HepG2 (cell line): ENCODE measurements around the gene PACS1. TPM values are rescaled to one million over a fixed set of nuclear protein-coding genes. Genes with fewer than 3 reads are reported as not detected.

ENCODE experiments used
- ATAC-seq: fragments of 200-7000 bp; cut with Tn5 transposase; 3 replicates; pipeline ENCODE4 v1.9.1; 2020; ENCODE audit warnings: mild to moderate bottlenecking, moderate library complexity
- BruUV-seq: library from RNA; stranded (reverse); fragments of 400-500 nt; replicated peaks from 2 replicates; lab custom pipeline; 2021; lab: Mats Ljungman, UMichigan
- CTCF ChIA-PET: fragments of 300-600 bp; formaldehyde crosslinking; extraction: SDS; loops from one replicate; lab custom pipeline; 2021; ENCODE audit warnings: low total read pairs, inconsistent platforms, low intra/inter-chr PET ratio; lab: Yijun Ruan, JAX
- POLR2A ChIA-PET: fragments of 350-600 bp; sonication (Branson Sonifier 250); formaldehyde crosslinking; loops from one replicate; lab custom pipeline; 2020; ENCODE audit warnings: antibody characterized with exemption, inconsistent platforms; lab: Yijun Ruan, JAX
- DNase-seq: peaks from one replicate; pipeline ENCODE4 v3.0.0-alpha.2; 2015; ENCODE audit warnings: low spot score
- FAIRE-seq: peaks from 3 replicates; lab custom pipeline; 2011; peaks lifted over from hg19 to GRCh38; lab: Jason Lieb, UNC
- H2AFZ ChIP-seq: one replicate; pipeline ENCODE4 v1.6.1; 2011; ENCODE audit warnings: low read length, inconsistent platforms
- H3K27ac ChIP-seq: fragments of 300-600 bp; 3 replicates; pipeline ENCODE4 v1.8.0; 2011; ENCODE audit warnings: mixed run types, mild to moderate bottlenecking, mixed read lengths, low read length, inconsistent platforms; ENCODE audit not compliant: insufficient read depth; ENCODE audit errors: extremely low read length
- H3K27me3 ChIP-seq, 2 experiments: fragments of 200-600 bp in 1 of 2; 2 replicates in 1 of 2; 3 replicates in 1 of 2; pipeline versions ENCODE4 v1.6.0 to v1.8.0; 2011; ENCODE audit warnings: low read length in 2 of 2, mild to moderate bottlenecking in 2 of 2, moderate library complexity in 2 of 2, inconsistent platforms in 1 of 2; ENCODE audit not compliant: insufficient read depth in 2 of 2, control insufficient read depth in 1 of 2
- H3K36me3 ChIP-seq, 2 experiments: fragments of 200-600 bp in 1 of 2; replicated peaks in 1 of 2; 2 replicates in 1 of 2; 3 replicates in 1 of 2; pipeline versions ENCODE4 v1.5.1 to v1.8.0; 2011; ENCODE audit warnings: low read length in 2 of 2, inconsistent platforms in 1 of 2; ENCODE audit not compliant: insufficient read depth in 2 of 2, control insufficient read depth in 1 of 2
- H3K4me1 ChIP-seq: 2 replicates; pipeline ENCODE4 v1.5.1; 2012; ENCODE audit warnings: low read length, inconsistent platforms; ENCODE audit not compliant: insufficient read depth
- H3K4me2 ChIP-seq: 2 replicates; pipeline ENCODE4 v1.6.0; 2011; ENCODE audit warnings: low read depth, low read length, inconsistent platforms
- H3K4me3 ChIP-seq, 3 experiments: fragments of 200-600 bp in 1 of 3; sonication (generic), shearing (Covaris generic) in 1 of 3; replicated peaks in 1 of 3; 2 replicates each; pipeline ENCODE4 v1.5.1; 2011 to 2016; ENCODE audit warnings: low read length in 3 of 3, inconsistent platforms in 2 of 3, low read depth in 2 of 3, mild to moderate bottlenecking in 2 of 3, control low read depth in 1 of 3, mixed read lengths in 1 of 3; ENCODE audit not compliant: insufficient read depth in 1 of 3
- H3K79me2 ChIP-seq: one replicate; pipeline ENCODE4 v1.6.1; 2011; ENCODE audit warnings: low read length, inconsistent platforms; ENCODE audit not compliant: insufficient read depth
- H3K9ac ChIP-seq: 2 replicates; pipeline ENCODE4 v1.6.0; 2011; ENCODE audit warnings: mild to moderate bottlenecking, low read depth, low read length, inconsistent platforms; ENCODE audit not compliant: insufficient read depth
- H3K9me3 ChIP-seq: 2 replicates; pipeline ENCODE4 v1.5.1; 2012; ENCODE audit warnings: mild to moderate bottlenecking, low read length
- H4K20me1 ChIP-seq: 2 replicates; pipeline ENCODE4 v1.6.0; 2011; ENCODE audit warnings: inconsistent platforms, mild to moderate bottlenecking, low read length, moderate library complexity; ENCODE audit not compliant: insufficient read depth
- ATF6 ChIP-seq: sonication (generic); formaldehyde crosslinking; conservative IDR thresholded peaks from 2 replicates; pipeline ENCODE4 v1.4.0; 2020; ENCODE audit warnings: missing genetic modification reagents
- BRCA1 ChIP-seq: sonication (generic); formaldehyde crosslinking; IDR thresholded peaks from 2 replicates; pipeline ENCODE4 v1.4.0; 2020; ENCODE audit warnings: missing genetic modification reagents
- CENPBD1 ChIP-seq: sonication (generic); formaldehyde crosslinking; IDR thresholded peaks from 2 replicates; pipeline ENCODE4 v1.8.0; 2022; ENCODE audit warnings: missing genetic modification reagents, low read depth, mild to moderate bottlenecking, borderline replicate concordance
- FOXO1 ChIP-seq: sonication (generic); formaldehyde crosslinking; IDR thresholded peaks from 2 replicates; pipeline ENCODE4 v1.4.0; 2020; ENCODE audit warnings: missing genetic modification reagents
- HDAC6 ChIP-seq: fragments of 200-600 bp; sonication (generic); IDR thresholded peaks from 2 replicates; pipeline ENCODE4 v1.7.0; 2017; ENCODE audit warnings: mild to moderate bottlenecking, antibody characterized with exemption, low read length, low read depth
- KLF11 ChIP-seq: IDR thresholded peaks from 2 replicates; pipeline ENCODE4 v1.6.1; 2016; ENCODE audit warnings: missing compliant biosample characterization
- NCOA5 ChIP-seq: sonication (generic); formaldehyde crosslinking; IDR thresholded peaks from 2 replicates; pipeline ENCODE4 v1.4.0; 2020; ENCODE audit warnings: missing genetic modification reagents
- SMAD3 ChIP-seq: sonication (generic); formaldehyde crosslinking; IDR thresholded peaks from 2 replicates; pipeline ENCODE4 v1.4.0; 2020; ENCODE audit warnings: missing genetic modification reagents
- THAP7 ChIP-seq: sonication (generic); formaldehyde crosslinking; IDR thresholded peaks from 2 replicates; pipeline ENCODE4 v1.8.1; 2023; ENCODE audit warnings: mild to moderate bottlenecking, missing genetic modification reagents
- ZBTB1 ChIP-seq: sonication (generic); formaldehyde crosslinking; IDR thresholded peaks from 2 replicates; pipeline ENCODE4 v1.4.0; 2020; ENCODE audit warnings: missing genetic modification reagents, borderline replicate concordance
- ZNF205 ChIP-seq: IDR thresholded peaks from 2 replicates; pipeline ENCODE4 v1.6.1; 2018; ENCODE audit warnings: missing biosample characterization, missing genetic modification reagents
- ZNF230 ChIP-seq: sonication (generic); formaldehyde crosslinking; IDR thresholded peaks from 2 replicates; pipeline ENCODE4 v1.4.0; 2020; ENCODE audit warnings: mild to moderate bottlenecking, missing genetic modification reagents
- ZNF407 ChIP-seq: sonication (generic); formaldehyde crosslinking; IDR thresholded peaks from one replicate; pipeline ENCODE4 v1.5.1; 2020; ENCODE audit warnings: mild to moderate bottlenecking, missing genetic modification reagents; ENCODE audit errors: not compliant biosample characterization
- ZNF616 ChIP-seq: sonication (generic); formaldehyde crosslinking; IDR thresholded peaks from 2 replicates; pipeline ENCODE4 v1.5.0; 2020; ENCODE audit warnings: low read depth, mild to moderate bottlenecking, missing genetic modification reagents
- ZSCAN25 ChIP-seq: sonication (generic); formaldehyde crosslinking; IDR thresholded peaks from 2 replicates; pipeline ENCODE4 v1.8.0; 2022; ENCODE audit warnings: mild to moderate bottlenecking, missing genetic modification reagents
- WGBS: methylation state at CpG from one replicate; pipeline ENCODE4 v1.1.6; 2017; ENCODE audit warnings: low lambda C conversion rate; 5-methylcytosine and 5-hydroxymethylcytosine counted together
- in situ Hi-C: cut with HindIII; loops from 2 replicates; pipeline ENCODE4 v1.10.0; 2017; ENCODE audit warnings: low pct_unique_long_range_greater_than_20kb; ENCODE audit not compliant: extremely low pct_ligation_motif_present
- intact Hi-C: fragments of 100-400 bp; cut with micrococcal nuclease; formaldehyde crosslinking; loops from one replicate; pipeline ENCODE4 v1.10.0; 2022; ENCODE audit not compliant: unreplicated experiment
- polyA plus RNA-seq, 8 experiments: library from polyadenylated mRNA; depleted of rRNA in 3 of 8; stranded (reverse) in 7 of 8; unstranded in 1 of 8; fragments of >200 nt; fragmentation: Illumina TruSeq in 4 of 8; extraction: Trizol in 4 of 8; gene quantifications; 2 replicates each; pipeline versions ENCODE4 v1.2.1 to v1.2.3, GENCODE V29; 2011 to 2016; ENCODE audit warnings: low read depth in 4 of 8, missing spikeins in 1 of 8, mixed read lengths in 1 of 8; ENCODE audit not compliant: insufficient read depth in 1 of 8
- total RNA-seq, 5 experiments: library from RNA; depleted of rRNA; stranded (reverse); fragments of >200 nt; fragmentation: Illumina TruSeq; extraction: Trizol; gene quantifications; 2 replicates each; pipeline ENCODE4 v1.2.3, GENCODE V29; 2016; ENCODE audit warnings: low read depth in 1 of 5

Gene PACS1
- total and polyA plus RNA-seq, 2 of the 13 experiments (the other 11 are each of a cell fraction or from before 2014, with no cell fraction given), result 7.6 to 8.6 TPM

- no peak for DNase-seq
- POLR2A ChIA-PET, result no interaction called here
- BruUV-seq, result no TSS peak
- Histone ChIP-seq H3K36me3 (no peaks in the 10 kb centered on the region), H3K4me1 (peaks cover 41% of the 10 kb centered on the region), H3K4me2 (no peak overlapping the region), H3K27ac (no peak overlapping the region), H3K27me3 (no peaks in the 10 kb centered on the region), H3K4me3 (no peak overlapping the region), H3K9ac (no peak overlapping the region), H3K9me3 (no peaks in the 10 kb centered on the region), H2AFZ (no peak overlapping the region), H3K79me2 (no peaks in the 10 kb centered on the region), H4K20me1 (no peaks in the 10 kb centered on the region)
- ATAC-seq, result no peak
- WGBS, result 96% methylated on average over 2 of the region's 2 CpGs
- CTCF ChIA-PET, result no interaction called here
- intact Hi-C loops, result no loop called here
- FAIRE-seq, result no peak
- in situ Hi-C loops, result no loop called here
- no peak for TF ChIP-seq SMAD3
- TF ChIP-seq KLF11 (CRISPR knock-in tag), result no peak
- no peak for TF ChIP-seq THAP7 (CRISPR knock-in tag)
- no peak for TF ChIP-seq ZNF616
- TF ChIP-seq ZNF407 (CRISPR knock-in tag), result no peak
- TF ChIP-seq BRCA1 (CRISPR knock-in tag), result no peak
- TF ChIP-seq ZSCAN25 (CRISPR knock-in tag), result no peak
- no peak for TF ChIP-seq ZBTB1 (CRISPR knock-in tag)
- no peak for TF ChIP-seq ATF6
- TF ChIP-seq FOXO1 (CRISPR knock-in tag), result no peak
- TF ChIP-seq HDAC6, result no peak
- TF ChIP-seq CENPBD1 (CRISPR knock-in tag), result no peak
- TF ChIP-seq ZNF205 (CRISPR knock-in tag), result no peak
- no peak for TF ChIP-seq ZNF230 (CRISPR knock-in tag)
- TF ChIP-seq NCOA5 (CRISPR knock-in tag), result no peak
Measured at GRCh38 chr11:66109294-66109693, 39.2 kb downstream of the PACS1 start.
